Activated CD8-positive, alpha-beta memory T cell treated with anti-CD3 and anti-CD28 coated beads for 4 hours (primary cell): Measurements from ENCODE around the gene DLGAP4.

Source experiments
- DNase-seq, 2 donors: peaks; one replicate each; pipeline ENCODE4 v3.0.0-alpha.2; 2020; ENCODE audit warnings: low read depth in 2 of 2

Gene DLGAP4

GRCh38 chr20:36333841-36334240 lies 27.7 kb downstream of the DLGAP4 start:
- DNase-seq, result no peak

GRCh38 chr20:36334281-36335205 lies 28.4 kb downstream of the DLGAP4 start:
- no peak for DNase-seq

GRCh38 chr20:36335206-36335870 lies 29.2 kb downstream of the DLGAP4 start:
- DNase-seq, result no peak

GRCh38 chr20:36336204-36336603 lies 30.1 kb downstream of the DLGAP4 start:
- DNase-seq, result no peak

- no peak for DNase-seq
These were observed 31.0 kb downstream of the DLGAP4 start for GRCh38 chr20:36336954-36337704.

- no peak for DNase-seq
These were observed 31.7 kb downstream of the DLGAP4 start for GRCh38 chr20:36337886-36338285.

- no peak for DNase-seq
These were observed 33.8 kb downstream of the DLGAP4 start for GRCh38 chr20:36339646-36340592.

GRCh38 chr20:36340593-36340990 lies 34.5 kb downstream of the DLGAP4 start:
- no peak for DNase-seq

- no peak for DNase-seq
These were observed 35.3 kb downstream of the DLGAP4 start for GRCh38 chr20:36341331-36342020.

- DNase-seq, result no peak
These were observed 36.4 kb downstream of the DLGAP4 start for GRCh38 chr20:36342331-36343120.

GRCh38 chr20:36343641-36344040 lies 37.5 kb downstream of the DLGAP4 start:
- no peak for DNase-seq

GRCh38 chr20:36344517-36345132 lies 38.5 kb downstream of the DLGAP4 start:
- no peak for DNase-seq

GRCh38 chr20:36346256-36346655 lies 40.1 kb downstream of the DLGAP4 start:
- DNase-seq, result no peak

- DNase-seq, result no peak
These were observed 43.4 kb downstream of the DLGAP4 start for GRCh38 chr20:36349384-36350170.

- no peak for DNase-seq
These were observed 44.3 kb downstream of the DLGAP4 start for GRCh38 chr20:36350439-36350838.

- DNase-seq, result no peak
These were observed 45.8 kb downstream of the DLGAP4 start for GRCh38 chr20:36351937-36352336.

- no peak for DNase-seq
These were observed 46.9 kb downstream of the DLGAP4 start for GRCh38 chr20:36352843-36353553.

- no peak for DNase-seq
These were observed 47.6 kb downstream of the DLGAP4 start for GRCh38 chr20:36353740-36354139.
